HepG2 (cell line): ENCODE data around the gene CUL9. TPM values are rescaled to one million over a fixed set of nuclear protein-coding genes. Genes with fewer than 3 reads are reported as not detected.
A peak's percentile ranks its signal among the peaks of the same experiment; 100 is the strongest.

Source experiments
- ATAC-seq: fragments of 200-7000 bp; cut with Tn5 transposase; 3 replicates; pipeline ENCODE4 v1.9.1; 2020; ENCODE audit warnings: mild to moderate bottlenecking, moderate library complexity
- BruUV-seq: library from RNA; stranded (reverse); fragments of 400-500 nt; replicated peaks from 2 replicates; lab custom pipeline; 2021; lab: Mats Ljungman, UMichigan
- CTCF ChIA-PET: fragments of 300-600 bp; formaldehyde crosslinking; extraction: SDS; loops from one replicate; lab custom pipeline; 2021; ENCODE audit warnings: low total read pairs, inconsistent platforms, low intra/inter-chr PET ratio; lab: Yijun Ruan, JAX
- POLR2A ChIA-PET: fragments of 350-600 bp; sonication (Branson Sonifier 250); formaldehyde crosslinking; loops from one replicate; lab custom pipeline; 2020; ENCODE audit warnings: antibody characterized with exemption, inconsistent platforms; lab: Yijun Ruan, JAX
- DNase-seq: peaks from one replicate; pipeline ENCODE4 v3.0.0-alpha.2; 2015; ENCODE audit warnings: low spot score
- FAIRE-seq: peaks from 3 replicates; lab custom pipeline; 2011; peaks lifted over from hg19 to GRCh38; lab: Jason Lieb, UNC
- H2AFZ ChIP-seq: one replicate; pipeline ENCODE4 v1.6.1; 2011; ENCODE audit warnings: low read length, inconsistent platforms
- H3K27ac ChIP-seq: fragments of 300-600 bp; 3 replicates; pipeline ENCODE4 v1.8.0; 2011; ENCODE audit warnings: mixed run types, mild to moderate bottlenecking, mixed read lengths, low read length, inconsistent platforms; ENCODE audit not compliant: insufficient read depth; ENCODE audit errors: extremely low read length
- H3K27me3 ChIP-seq, 2 experiments: fragments of 200-600 bp in 1 of 2; 2 replicates in 1 of 2; 3 replicates in 1 of 2; pipeline versions ENCODE4 v1.6.0 to v1.8.0; 2011; ENCODE audit warnings: low read length in 2 of 2, mild to moderate bottlenecking in 2 of 2, moderate library complexity in 2 of 2, inconsistent platforms in 1 of 2; ENCODE audit not compliant: insufficient read depth in 2 of 2, control insufficient read depth in 1 of 2
- H3K36me3 ChIP-seq, 2 experiments: fragments of 200-600 bp in 1 of 2; replicated peaks in 1 of 2; 2 replicates in 1 of 2; 3 replicates in 1 of 2; pipeline versions ENCODE4 v1.5.1 to v1.8.0; 2011; ENCODE audit warnings: low read length in 2 of 2, inconsistent platforms in 1 of 2; ENCODE audit not compliant: insufficient read depth in 2 of 2, control insufficient read depth in 1 of 2
- H3K4me1 ChIP-seq: 2 replicates; pipeline ENCODE4 v1.5.1; 2012; ENCODE audit warnings: low read length, inconsistent platforms; ENCODE audit not compliant: insufficient read depth
- H3K4me2 ChIP-seq: 2 replicates; pipeline ENCODE4 v1.6.0; 2011; ENCODE audit warnings: low read depth, low read length, inconsistent platforms
- H3K4me3 ChIP-seq, 3 experiments: fragments of 200-600 bp in 1 of 3; sonication (generic), shearing (Covaris generic) in 1 of 3; replicated peaks in 1 of 3; 2 replicates each; pipeline ENCODE4 v1.5.1; 2011 to 2016; ENCODE audit warnings: low read length in 3 of 3, inconsistent platforms in 2 of 3, low read depth in 2 of 3, mild to moderate bottlenecking in 2 of 3, control low read depth in 1 of 3, mixed read lengths in 1 of 3; ENCODE audit not compliant: insufficient read depth in 1 of 3
- H3K79me2 ChIP-seq: one replicate; pipeline ENCODE4 v1.6.1; 2011; ENCODE audit warnings: low read length, inconsistent platforms; ENCODE audit not compliant: insufficient read depth
- H3K9ac ChIP-seq: 2 replicates; pipeline ENCODE4 v1.6.0; 2011; ENCODE audit warnings: mild to moderate bottlenecking, low read depth, low read length, inconsistent platforms; ENCODE audit not compliant: insufficient read depth
- H3K9me3 ChIP-seq: 2 replicates; pipeline ENCODE4 v1.5.1; 2012; ENCODE audit warnings: mild to moderate bottlenecking, low read length
- H4K20me1 ChIP-seq: 2 replicates; pipeline ENCODE4 v1.6.0; 2011; ENCODE audit warnings: inconsistent platforms, mild to moderate bottlenecking, low read length, moderate library complexity; ENCODE audit not compliant: insufficient read depth
- DNMT1 ChIP-seq: sonication (generic); formaldehyde crosslinking; IDR thresholded peaks from 2 replicates; pipeline ENCODE4 v1.5.1; 2020; ENCODE audit warnings: mild to moderate bottlenecking, missing genetic modification reagents
- HMG20B ChIP-seq: conservative IDR thresholded peaks from 2 replicates; pipeline ENCODE4 v1.6.1; 2016; ENCODE audit warnings: missing genetic modification reagents, missing compliant biosample characterization
- POGZ ChIP-seq: sonication (generic); formaldehyde crosslinking; IDR thresholded peaks from 2 replicates; pipeline ENCODE4 v1.4.0; 2020; ENCODE audit warnings: mild to moderate bottlenecking, missing genetic modification reagents
- PRDM15 ChIP-seq: sonication (generic); formaldehyde crosslinking; IDR thresholded peaks from 2 replicates; pipeline ENCODE4 v1.4.0; 2020; ENCODE audit warnings: missing genetic modification reagents
- SALL2 ChIP-seq: sonication (generic); formaldehyde crosslinking; IDR thresholded peaks from 2 replicates; pipeline ENCODE4 v1.8.1; 2023; ENCODE audit warnings: mild to moderate bottlenecking, missing genetic modification reagents, inconsistent platforms
- SCMH1 ChIP-seq: sonication (generic); formaldehyde crosslinking; IDR thresholded peaks from 2 replicates; pipeline ENCODE4 v1.9.0; 2021; ENCODE audit warnings: missing genetic modification reagents, mild to moderate bottlenecking, borderline replicate concordance
- SMARCC2 ChIP-seq: fragments of 450-650 bp; IDR thresholded peaks from 2 replicates; pipeline ENCODE4 v1.6.1; 2017; ENCODE audit warnings: antibody characterized with exemption, mild to moderate bottlenecking
- SRSF9 ChIP-seq: fragments of 200-400 bp; formaldehyde crosslinking; IDR thresholded peaks from 2 replicates; pipeline ENCODE4 v1.6.1; 2018; ENCODE audit warnings: borderline replicate concordance, mild to moderate bottlenecking, low read depth, low read length; ENCODE audit not compliant: insufficient read depth, poor library complexity, severe bottlenecking
- SSRP1 ChIP-seq: IDR thresholded peaks from 2 replicates; pipeline ENCODE4 v1.6.1; 2016; ENCODE audit warnings: control low read depth
- TBX2 ChIP-seq: sonication (generic); formaldehyde crosslinking; IDR thresholded peaks from 2 replicates; pipeline ENCODE4 v1.5.0; 2020; ENCODE audit warnings: missing genetic modification reagents, mild to moderate bottlenecking, borderline replicate concordance
- THYN1 ChIP-seq: sonication (generic); formaldehyde crosslinking; IDR thresholded peaks from 2 replicates; pipeline ENCODE4 v1.8.1; 2023; ENCODE audit warnings: low read depth, mild to moderate bottlenecking, moderate library complexity, missing genetic modification reagents, borderline replicate concordance
- TRIM24 ChIP-seq: sonication (generic); formaldehyde crosslinking; IDR thresholded peaks from 2 replicates; pipeline ENCODE4 v1.8.0; 2022; ENCODE audit warnings: mild to moderate bottlenecking, missing genetic modification reagents
- XRCC5 ChIP-seq: fragments of 200-400 bp; formaldehyde crosslinking; optimal IDR thresholded peaks from 2 replicates; pipeline ENCODE3; 2017; ENCODE audit warnings: mild to moderate bottlenecking, low read length
- ZFP1 ChIP-seq: IDR thresholded peaks from 2 replicates; pipeline ENCODE4 v1.6.1; 2016
- ZNF484 ChIP-seq: sonication (generic); formaldehyde crosslinking; IDR thresholded peaks from 2 replicates; pipeline ENCODE4 v1.5.1; 2020; ENCODE audit warnings: mild to moderate bottlenecking, low read depth, missing genetic modification reagents, borderline replicate concordance
- ZNF691 ChIP-seq: sonication (generic); formaldehyde crosslinking; IDR thresholded peaks from 2 replicates; pipeline ENCODE4 v1.4.0; 2020; ENCODE audit warnings: missing genetic modification reagents, low read depth, mild to moderate bottlenecking, borderline replicate concordance
- ZNF704 ChIP-seq: sonication (generic); formaldehyde crosslinking; IDR thresholded peaks from 2 replicates; pipeline ENCODE4 v1.8.1; 2023; ENCODE audit warnings: mild to moderate bottlenecking, inconsistent platforms, moderate library complexity, missing genetic modification reagents, borderline replicate concordance
- ZNF768 ChIP-seq: sonication (generic); formaldehyde crosslinking; IDR thresholded peaks from 2 replicates; pipeline ENCODE4 v1.4.0; 2020; ENCODE audit warnings: missing genetic modification reagents
- ZNF891 ChIP-seq: sonication (generic); formaldehyde crosslinking; IDR thresholded peaks from 2 replicates; pipeline ENCODE4 v1.5.0; 2020; ENCODE audit warnings: mild to moderate bottlenecking, missing genetic modification reagents
- WGBS: methylation state at CpG from one replicate; pipeline ENCODE4 v1.1.6; 2017; ENCODE audit warnings: low lambda C conversion rate; 5-methylcytosine and 5-hydroxymethylcytosine counted together
- in situ Hi-C: cut with HindIII; loops from 2 replicates; pipeline ENCODE4 v1.10.0; 2017; ENCODE audit warnings: low pct_unique_long_range_greater_than_20kb; ENCODE audit not compliant: extremely low pct_ligation_motif_present
- intact Hi-C: fragments of 100-400 bp; cut with micrococcal nuclease; formaldehyde crosslinking; loops from one replicate; pipeline ENCODE4 v1.10.0; 2022; ENCODE audit not compliant: unreplicated experiment
- polyA plus RNA-seq, 8 experiments: library from polyadenylated mRNA; depleted of rRNA in 3 of 8; stranded (reverse) in 7 of 8; unstranded in 1 of 8; fragments of >200 nt; fragmentation: Illumina TruSeq in 4 of 8; extraction: Trizol in 4 of 8; gene quantifications; 2 replicates each; pipeline versions ENCODE4 v1.2.1 to v1.2.3, GENCODE V29; 2011 to 2016; ENCODE audit warnings: low read depth in 4 of 8, missing spikeins in 1 of 8, mixed read lengths in 1 of 8; ENCODE audit not compliant: insufficient read depth in 1 of 8
- total RNA-seq, 5 experiments: library from RNA; depleted of rRNA; stranded (reverse); fragments of >200 nt; fragmentation: Illumina TruSeq; extraction: Trizol; gene quantifications; 2 replicates each; pipeline ENCODE4 v1.2.3, GENCODE V29; 2016; ENCODE audit warnings: low read depth in 1 of 5

Gene CUL9
- total and polyA plus RNA-seq, 2 of the 13 experiments (the other 11 are each of a cell fraction or from before 2014, with no cell fraction given), result 11.4 to 13.7 TPM

GRCh38 chr6:43150051-43150751 is 31.8 kb upstream of the CUL9 start:
- no peak overlapping the region for H3K4me3 ChIP-seq
- H3K27ac ChIP-seq, result peak overlapping the region; percentile 48
- H4K20me1 ChIP-seq, result no peaks in the 10 kb centered on the region
- H3K4me1 ChIP-seq, result peaks cover 31% of the 10 kb centered on the region
- H3K9me3 ChIP-seq, result no peaks in the 10 kb centered on the region
- POLR2A ChIA-PET, result interaction anchor here (0.9 to 2.3 kb wide), 5 partner anchors 90 to 166 kb away, joined by 3 to 9 read pairs (median 4); partner anchors contain the start of genes CUL7, KLC4, MRPL2 and PPP2R5D
- FAIRE-seq (peak; percentile 89), ATAC-seq (peak; percentile 83), DNase-seq (peak; percentile 87)
- peak overlapping the region; percentile 59 for H3K4me2 ChIP-seq
- in situ Hi-C loops (no loop called here), intact Hi-C loops (no loop called here)
- H3K27me3 ChIP-seq, result no peaks in the 10 kb centered on the region
- CTCF ChIA-PET, result no interaction called here
- no peak overlapping the region for H3K9ac ChIP-seq
- H2AFZ ChIP-seq, result no peak overlapping the region
- 9% methylated on average over 7 of the region's 7 CpGs for WGBS
- BruUV-seq, result no TSS peak
- H3K79me2 ChIP-seq, result no peaks in the 10 kb centered on the region
- peaks cover 4 to 7% of the 10 kb centered on the region in 2 experiments; a peak in 3 of 5 replicates for H3K36me3 ChIP-seq
- TF ChIP-seq SALL2 (CRISPR knock-in tag) (0 out of 2 replicates have a peak, but pooled peaks have one; percentile 52), ZNF704 (CRISPR knock-in tag) (no peak), TBX2 (CRISPR knock-in tag) (peak; percentile 56; the same call in 1 of the 2 replicates), DNMT1 (CRISPR knock-in tag) (no peak), SSRP1 (peak; percentile 49; the same call in 1 of the 2 replicates), THYN1 (CRISPR knock-in tag) (no peak), HMG20B (CRISPR knock-in tag) (0 out of 2 replicates have a peak, but pooled peaks have one; percentile 11), TRIM24 (CRISPR knock-in tag) (no peak), POGZ (0 out of 2 replicates have a peak, but pooled peaks have one; percentile 10), ZNF768 (no peak), SRSF9 (no peak), XRCC5 (peak; percentile 87), ZNF891 (CRISPR knock-in tag) (no peak), PRDM15 (no peak), SCMH1 (no peak), ZNF484 (CRISPR knock-in tag) (no peak), ZNF691 (CRISPR knock-in tag) (no peak; the same call in 1 of the 2 replicates), SMARCC2 (no peak), ZFP1 (CRISPR knock-in tag) (peak; percentile 63; the same call in 1 of the 2 replicates)
